Measurements from ENCODE around the gene GRID1.

The GRID1 gene

GRCh38 chr10:86366902-86367151 is 232 bp upstream of the GRID1 start:
- Histone ChIP-seq H3K9ac (ENCODE audit: low read length) (no peak overlapping the region), H3K9me3 (ENCODE audit: control insufficient read depth, low read length) (no peaks in the 10 kb centered on the region), H3K4me1 (ENCODE audit: control insufficient read depth, insufficient read depth, low read length) (no peaks in the 10 kb centered on the region), H3K4me3 (ENCODE audit: low read length) (no peak overlapping the region), H3K27me3 (replicated peaks; ENCODE audit: control insufficient read depth, insufficient read depth, low read length) (peaks cover 50% of the 10 kb centered on the region), H3K36me3 (ENCODE audit: control insufficient read depth, insufficient read depth, low read length, severe bottlenecking) (no peaks in the 10 kb centered on the region)
- DNase-seq (ENCODE audit: low read depth), result no peak

GRCh38 chr10:86365346-86366032 is 1.1 kb downstream of the GRID1 start:
- DNase-seq (ENCODE audit: low read depth), result peak; percentile 10
- H3K27me3 ChIP-seq (replicated peaks; ENCODE audit: control insufficient read depth, insufficient read depth, low read length), result peaks cover 41% of the 10 kb centered on the region
- no peaks in the 10 kb centered on the region for H3K9me3 ChIP-seq (ENCODE audit: control insufficient read depth, low read length)
- H3K4me3 ChIP-seq (ENCODE audit: low read length), result peak overlapping the region; percentile 54
- no peaks in the 10 kb centered on the region for H3K36me3 ChIP-seq (ENCODE audit: control insufficient read depth, insufficient read depth, low read length, severe bottlenecking)
- H3K4me1 ChIP-seq (ENCODE audit: control insufficient read depth, insufficient read depth, low read length), result no peaks in the 10 kb centered on the region
- H3K9ac ChIP-seq (ENCODE audit: low read length), result no peak overlapping the region

- DNase-seq (ENCODE audit: low read depth), result no peak
Observed at GRCh38 chr10:86364491-86365345, 1.9 kb downstream of the GRID1 start.

GRCh38 chr10:86363833-86364490 is 2.6 kb downstream of the GRID1 start:
- no peak for DNase-seq (ENCODE audit: low read depth)
- Histone ChIP-seq H3K4me1 (ENCODE audit: control insufficient read depth, insufficient read depth, low read length) (no peaks in the 10 kb centered on the region), H3K36me3 (ENCODE audit: control insufficient read depth, insufficient read depth, low read length, severe bottlenecking) (no peaks in the 10 kb centered on the region), H3K9ac (ENCODE audit: low read length) (no peak overlapping the region), H3K9me3 (ENCODE audit: control insufficient read depth, low read length) (no peaks in the 10 kb centered on the region), H3K27me3 (replicated peaks; ENCODE audit: control insufficient read depth, insufficient read depth, low read length) (peaks cover 37% of the 10 kb centered on the region), H3K4me3 (ENCODE audit: low read length) (no peak overlapping the region)

More at GRCh38 chr10:86364491-86365345, 1.9 kb downstream of the GRID1 start:
- H3K9ac ChIP-seq (ENCODE audit: low read length), result no peak overlapping the region
- H3K27me3 ChIP-seq (replicated peaks; ENCODE audit: control insufficient read depth, insufficient read depth, low read length), result peaks cover 41% of the 10 kb centered on the region
- H3K4me3 ChIP-seq (ENCODE audit: low read length), result no peak overlapping the region
- no peaks in the 10 kb centered on the region for H3K4me1 ChIP-seq (ENCODE audit: control insufficient read depth, insufficient read depth, low read length)
- no peaks in the 10 kb centered on the region for H3K36me3 ChIP-seq (ENCODE audit: control insufficient read depth, insufficient read depth, low read length, severe bottlenecking)
- no peaks in the 10 kb centered on the region for H3K9me3 ChIP-seq (ENCODE audit: control insufficient read depth, low read length)

GRCh38 chr10:86363184-86363832 is 3.3 kb downstream of the GRID1 start:
- Histone ChIP-seq H3K9me3 (ENCODE audit: control insufficient read depth, low read length) (no peaks in the 10 kb centered on the region), H3K4me3 (ENCODE audit: low read length) (no peak overlapping the region), H3K36me3 (ENCODE audit: control insufficient read depth, insufficient read depth, low read length, severe bottlenecking) (no peaks in the 10 kb centered on the region), H3K4me1 (ENCODE audit: control insufficient read depth, insufficient read depth, low read length) (no peaks in the 10 kb centered on the region), H3K9ac (ENCODE audit: low read length) (no peak overlapping the region), H3K27me3 (replicated peaks; ENCODE audit: control insufficient read depth, insufficient read depth, low read length) (peaks cover 30% of the 10 kb centered on the region)
- no peak for DNase-seq (ENCODE audit: low read depth)

- H3K4me3 ChIP-seq (ENCODE audit: low read length), result no peak overlapping the region
- DNase-seq (ENCODE audit: low read depth), result no peak
- H3K27me3 ChIP-seq (replicated peaks; ENCODE audit: control insufficient read depth, insufficient read depth, low read length), result peaks cover 24% of the 10 kb centered on the region
- H3K36me3 ChIP-seq (ENCODE audit: control insufficient read depth, insufficient read depth, low read length, severe bottlenecking), result no peaks in the 10 kb centered on the region
- H3K9ac ChIP-seq (ENCODE audit: low read length), result no peak overlapping the region
- no peaks in the 10 kb centered on the region for H3K4me1 ChIP-seq (ENCODE audit: control insufficient read depth, insufficient read depth, low read length)
- no peaks in the 10 kb centered on the region for H3K9me3 ChIP-seq (ENCODE audit: control insufficient read depth, low read length)
Observed at GRCh38 chr10:86362586-86363183, 3.9 kb downstream of the GRID1 start.

- Histone ChIP-seq H3K36me3 (ENCODE audit: control insufficient read depth, insufficient read depth, low read length, severe bottlenecking) (no peaks in the 10 kb centered on the region), H3K9me3 (ENCODE audit: control insufficient read depth, low read length) (no peaks in the 10 kb centered on the region), H3K27me3 (replicated peaks; ENCODE audit: control insufficient read depth, insufficient read depth, low read length) (peaks cover 19% of the 10 kb centered on the region), H3K4me3 (ENCODE audit: low read length) (no peak overlapping the region), H3K9ac (ENCODE audit: low read length) (no peak overlapping the region), H3K4me1 (ENCODE audit: control insufficient read depth, insufficient read depth, low read length) (no peaks in the 10 kb centered on the region)
- no peak for DNase-seq (ENCODE audit: low read depth)
Observed at GRCh38 chr10:86362129-86362527, 4.5 kb downstream of the GRID1 start.

- H3K36me3 ChIP-seq (ENCODE audit: control insufficient read depth, insufficient read depth, low read length, severe bottlenecking), result no peaks in the 10 kb centered on the region
- no peaks in the 10 kb centered on the region for H3K9me3 ChIP-seq (ENCODE audit: control insufficient read depth, low read length)
- peaks cover 19% of the 10 kb centered on the region for H3K27me3 ChIP-seq (replicated peaks; ENCODE audit: control insufficient read depth, insufficient read depth, low read length)
- DNase-seq (ENCODE audit: low read depth), result no peak
- no peak overlapping the region for H3K9ac ChIP-seq (ENCODE audit: low read length)
- H3K4me3 ChIP-seq (ENCODE audit: low read length), result no peak overlapping the region
- H3K4me1 ChIP-seq (ENCODE audit: control insufficient read depth, insufficient read depth, low read length), result no peaks in the 10 kb centered on the region
Observed at GRCh38 chr10:86361156-86362128, 5.2 kb downstream of the GRID1 start.

- Histone ChIP-seq H3K4me1 (ENCODE audit: control insufficient read depth, insufficient read depth, low read length) (no peaks in the 10 kb centered on the region), H3K9me3 (ENCODE audit: control insufficient read depth, low read length) (no peaks in the 10 kb centered on the region), H3K27me3 (replicated peaks; ENCODE audit: control insufficient read depth, insufficient read depth, low read length) (peaks cover 18% of the 10 kb centered on the region), H3K36me3 (ENCODE audit: control insufficient read depth, insufficient read depth, low read length, severe bottlenecking) (no peaks in the 10 kb centered on the region), H3K9ac (ENCODE audit: low read length) (no peak overlapping the region), H3K4me3 (ENCODE audit: low read length) (no peak overlapping the region)
- DNase-seq (ENCODE audit: low read depth), result no peak
Observed at GRCh38 chr10:86360657-86361056, 5.9 kb downstream of the GRID1 start.

GRCh38 chr10:86359954-86360353 is 6.6 kb downstream of the GRID1 start:
- Histone ChIP-seq H3K27me3 (replicated peaks; ENCODE audit: control insufficient read depth, insufficient read depth, low read length) (peaks cover 15% of the 10 kb centered on the region), H3K9ac (ENCODE audit: low read length) (no peak overlapping the region), H3K36me3 (ENCODE audit: control insufficient read depth, insufficient read depth, low read length, severe bottlenecking) (no peaks in the 10 kb centered on the region), H3K9me3 (ENCODE audit: control insufficient read depth, low read length) (no peaks in the 10 kb centered on the region), H3K4me3 (ENCODE audit: low read length) (no peak overlapping the region), H3K4me1 (ENCODE audit: control insufficient read depth, insufficient read depth, low read length) (no peaks in the 10 kb centered on the region)
- DNase-seq (ENCODE audit: low read depth), result no peak
